Osteocyte (in vitro differentiated cells): ENCODE measurements around the gene PRRG2. TPM values are rescaled to one million over a fixed set of nuclear protein-coding genes. Genes with fewer than 3 reads are reported as not detected.
"Not testable (repeated sequence)": the region's sequence is repeated elsewhere in the genome, so short reads cannot be mapped to it uniquely, and the experiment has no call there.

Source experiments
- DNase-seq: peaks from one replicate; pipeline ENCODE4 v3.0.0; 2021; ENCODE audit warnings: mixed read lengths; ENCODE audit not compliant: unreplicated experiment; ENCODE audit errors: extremely low spot score
- H3K27ac Mint-ChIP-seq: one replicate; pipeline ENCODE4 v1.8.0; 2021; ENCODE audit warnings: mild to moderate bottlenecking, mixed read lengths; ENCODE audit not compliant: unreplicated experiment
- H3K27me3 Mint-ChIP-seq: one replicate; pipeline ENCODE4 v1.8.0; 2021; ENCODE audit warnings: mixed read lengths; ENCODE audit not compliant: unreplicated experiment
- H3K36me3 Mint-ChIP-seq: one replicate; pipeline ENCODE4 v1.8.0; 2021; ENCODE audit warnings: mixed read lengths; ENCODE audit not compliant: unreplicated experiment
- H3K4me1 Mint-ChIP-seq: one replicate; pipeline ENCODE4 v1.8.0; 2021; ENCODE audit warnings: mixed read lengths; ENCODE audit not compliant: unreplicated experiment
- H3K4me3 Mint-ChIP-seq: one replicate; pipeline ENCODE4 v1.8.0; 2021; ENCODE audit warnings: mild to moderate bottlenecking, moderate library complexity, mixed read lengths; ENCODE audit not compliant: unreplicated experiment
- H3K9me3 Mint-ChIP-seq: one replicate; pipeline ENCODE4 v1.8.0; 2021; ENCODE audit warnings: mixed read lengths; ENCODE audit not compliant: unreplicated experiment
- CTCF ChIP-seq: fragments of 200-600 bp; sonication (generic); IDR thresholded peaks from 2 replicates; pipeline ENCODE4 v1.5.0; 2021; ENCODE audit warnings: antibody characterized with exemption, mild to moderate bottlenecking, moderate library complexity
- total RNA-seq: library from RNA; stranded (reverse); gene quantifications from 2 replicates; pipeline ENCODE4 v1.2.1, GENCODE V29; 2021

Gene PRRG2
- total RNA-seq, 1 donor from 2014 or later: 0.32 TPM

GRCh38 chr19:49613374-49613773 lies 32.3 kb downstream of the PRRG2 start:
- peaks cover 11% of the 10 kb centered on the region for H3K36me3 Mint-ChIP-seq
- H3K9me3 Mint-ChIP-seq: no peaks in the 10 kb centered on the region

GRCh38 chr19:49614096-49614833 lies 33.1 kb downstream of the PRRG2 start:
- no peak overlapping the region for H3K4me3 Mint-ChIP-seq
- H3K27ac Mint-ChIP-seq: peak overlapping the region; percentile 81
- H3K27me3 Mint-ChIP-seq: no peaks in the 10 kb centered on the region

More at GRCh38 chr19:49613374-49613773, 32.3 kb downstream of the PRRG2 start:
- no peak overlapping the region for H3K4me3 Mint-ChIP-seq
- peak overlapping the region; percentile 81 for H3K27ac Mint-ChIP-seq
- H3K27me3 Mint-ChIP-seq: no peaks in the 10 kb centered on the region
- TF ChIP-seq CTCF: no peak
- peaks cover 21% of the 10 kb centered on the region for H3K4me1 Mint-ChIP-seq
- no peak for DNase-seq

GRCh38 chr19:49615861-49616260 lies 34.7 kb downstream of the PRRG2 start:
- Mint-ChIP-seq H3K9me3 (no peaks in the 10 kb centered on the region), H3K36me3 (peaks cover 15% of the 10 kb centered on the region), H3K4me3 (no peak overlapping the region), H3K4me1 (peaks cover 21% of the 10 kb centered on the region), H3K27me3 (no peaks in the 10 kb centered on the region), H3K27ac (no peak overlapping the region)
- no peak for DNase-seq
- TF ChIP-seq CTCF: no peak

More at GRCh38 chr19:49614096-49614833, 33.1 kb downstream of the PRRG2 start:
- Mint-ChIP-seq H3K4me1 (peaks cover 21% of the 10 kb centered on the region), H3K36me3 (peaks cover 15% of the 10 kb centered on the region), H3K9me3 (no peaks in the 10 kb centered on the region)
- no peak for DNase-seq
- TF ChIP-seq CTCF: no peak

- Mint-ChIP-seq H3K36me3 (peaks cover 18% of the 10 kb centered on the region), H3K4me3 (no peak overlapping the region), H3K27me3 (no peaks in the 10 kb centered on the region), H3K27ac (no peak overlapping the region), H3K9me3 (no peaks in the 10 kb centered on the region), H3K4me1 (peaks cover 21% of the 10 kb centered on the region)
- no peak for TF ChIP-seq CTCF
- DNase-seq: no peak
Measured at GRCh38 chr19:49616532-49616931, 35.4 kb downstream of the PRRG2 start.

GRCh38 chr19:49616945-49617344 lies 35.8 kb downstream of the PRRG2 start:
- DNase-seq: no peak
- H3K9me3 Mint-ChIP-seq: no peaks in the 10 kb centered on the region
- H3K27me3 Mint-ChIP-seq: no peaks in the 10 kb centered on the region
- no peak overlapping the region for H3K4me3 Mint-ChIP-seq
- TF ChIP-seq CTCF: no peak
- H3K4me1 Mint-ChIP-seq: peaks cover 21% of the 10 kb centered on the region
- H3K27ac Mint-ChIP-seq: no peak overlapping the region
- H3K36me3 Mint-ChIP-seq: peaks cover 19% of the 10 kb centered on the region

- H3K9me3 Mint-ChIP-seq, DNase-seq, H3K27me3 Mint-ChIP-seq, H3K4me3 Mint-ChIP-seq, H3K27ac Mint-ChIP-seq: not testable (repeated sequence)
- H3K4me1 Mint-ChIP-seq: peaks cover 16% of the 10 kb centered on the region
- H3K36me3 Mint-ChIP-seq: peaks cover 20% of the 10 kb centered on the region
Measured at GRCh38 chr19:49617860-49618259, 36.7 kb downstream of the PRRG2 start.
